Hematopoietic multipotent progenitor cell treated with erythropoietin and hydrocortisone succinate and interleukin-3 and kit ligand, for 15 days (in vitro differentiated cells): ENCODE measurements around the gene ZBED5.
"Not testable (repeated sequence)": the region's sequence is repeated elsewhere in the genome, so short reads cannot be mapped to it uniquely, and the experiment has no call there.

Source experiments
- DNase-seq: peaks from one replicate; pipeline ENCODE4 v3.0.0-alpha.2; 2015; ENCODE audit warnings: low spot score

The ZBED5 gene

GRCh38 chr11:10857709-10858438 is at the start of gene ZBED5:
TSS of gene ZBED5 (minus strand) at chr11:10858053. CDS start at chr11:10854945, 3,108 bp downstream.
- peak; percentile 94 for DNase-seq

DNA sequence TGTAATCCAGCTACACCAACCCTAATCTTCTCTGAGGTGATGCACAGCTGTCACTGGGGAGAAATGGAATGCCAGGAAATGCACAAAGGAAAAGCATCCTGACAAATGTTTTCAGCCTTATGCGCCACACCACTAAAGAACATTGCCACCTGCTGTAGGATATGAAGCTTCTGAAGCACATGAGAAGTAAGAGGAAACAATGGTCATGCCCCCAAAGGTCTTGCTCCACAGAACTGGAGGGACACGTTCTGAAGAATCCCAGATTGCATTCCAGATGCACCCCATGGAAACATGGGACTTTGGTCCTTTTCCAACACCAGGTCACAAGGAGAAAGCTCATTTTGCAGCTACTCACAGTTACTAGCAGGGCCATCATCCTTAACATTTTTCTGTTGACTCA is 48.7 kb upstream of the ZBED5 start:
- no peak for DNase-seq

DNA sequence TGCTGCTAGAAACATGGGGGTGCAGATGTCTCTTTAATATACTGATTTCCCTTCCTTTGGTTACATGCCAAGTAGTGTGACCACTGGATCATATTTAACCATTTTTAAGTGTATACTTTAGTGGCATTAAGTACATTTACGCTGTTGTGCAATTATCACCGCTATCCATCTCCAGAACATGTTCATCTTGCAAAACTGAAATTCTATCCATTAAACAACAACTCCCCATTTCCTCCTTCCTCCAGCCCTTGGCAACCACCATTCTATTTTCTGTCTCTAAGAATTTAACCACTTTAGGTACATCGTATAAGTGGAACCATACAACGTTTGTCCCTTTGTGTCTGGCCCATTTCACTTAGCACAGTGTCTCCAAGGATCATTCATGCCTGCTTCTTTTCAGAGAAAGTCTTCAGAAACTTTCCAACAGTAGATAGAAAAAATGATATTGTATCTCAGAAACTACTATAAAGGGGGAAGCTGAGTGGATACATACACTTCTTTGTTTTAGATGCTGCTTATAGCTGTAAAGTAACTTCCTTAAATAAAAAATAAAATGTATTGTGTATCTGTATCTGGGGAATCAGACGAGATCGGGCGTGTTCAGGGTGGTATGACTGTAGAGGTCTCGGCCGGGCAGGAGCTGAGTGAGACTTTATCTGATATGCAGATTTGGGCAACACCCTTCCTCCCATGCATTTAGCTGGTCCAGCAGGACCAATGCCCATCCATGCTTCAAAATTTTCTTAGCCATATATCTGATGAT is 44.6 kb upstream of the ZBED5 start:
- DNase-seq = no peak

DNA sequence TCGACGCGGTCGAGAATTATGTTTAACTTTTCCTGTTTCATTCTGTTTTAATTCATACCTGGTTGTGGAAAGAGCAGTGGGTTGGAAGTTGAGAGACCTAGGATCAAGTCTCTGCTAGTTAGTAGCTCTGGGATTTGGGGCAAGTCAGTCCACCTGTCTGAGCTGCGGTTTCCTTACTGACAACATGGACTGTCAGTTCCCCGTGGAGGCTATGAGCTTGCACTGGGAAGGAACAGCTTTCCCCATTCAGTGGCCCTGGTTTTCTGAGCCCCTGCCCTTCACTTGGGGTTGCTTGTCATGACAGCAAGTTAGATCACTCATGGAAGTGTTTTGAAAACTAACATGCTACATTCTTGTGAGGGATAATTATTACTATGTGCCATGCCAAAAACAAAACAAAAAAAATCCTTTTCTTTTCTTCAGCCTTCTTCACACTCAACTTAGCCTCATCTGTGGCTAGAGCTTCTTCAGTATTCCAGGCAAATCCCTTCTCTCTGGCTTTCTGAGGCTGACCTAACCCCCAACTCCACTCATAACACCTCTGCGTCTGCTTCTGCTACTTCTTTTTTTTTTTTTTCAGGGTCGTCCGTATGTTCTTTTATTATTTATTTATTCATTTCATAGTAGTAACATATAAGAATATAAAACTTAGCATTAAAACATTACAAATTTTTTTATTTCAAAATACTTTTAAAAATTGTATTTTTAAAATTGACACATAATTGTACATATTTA is 43.0 kb upstream of the ZBED5 start:
- no peak for DNase-seq

DNA sequence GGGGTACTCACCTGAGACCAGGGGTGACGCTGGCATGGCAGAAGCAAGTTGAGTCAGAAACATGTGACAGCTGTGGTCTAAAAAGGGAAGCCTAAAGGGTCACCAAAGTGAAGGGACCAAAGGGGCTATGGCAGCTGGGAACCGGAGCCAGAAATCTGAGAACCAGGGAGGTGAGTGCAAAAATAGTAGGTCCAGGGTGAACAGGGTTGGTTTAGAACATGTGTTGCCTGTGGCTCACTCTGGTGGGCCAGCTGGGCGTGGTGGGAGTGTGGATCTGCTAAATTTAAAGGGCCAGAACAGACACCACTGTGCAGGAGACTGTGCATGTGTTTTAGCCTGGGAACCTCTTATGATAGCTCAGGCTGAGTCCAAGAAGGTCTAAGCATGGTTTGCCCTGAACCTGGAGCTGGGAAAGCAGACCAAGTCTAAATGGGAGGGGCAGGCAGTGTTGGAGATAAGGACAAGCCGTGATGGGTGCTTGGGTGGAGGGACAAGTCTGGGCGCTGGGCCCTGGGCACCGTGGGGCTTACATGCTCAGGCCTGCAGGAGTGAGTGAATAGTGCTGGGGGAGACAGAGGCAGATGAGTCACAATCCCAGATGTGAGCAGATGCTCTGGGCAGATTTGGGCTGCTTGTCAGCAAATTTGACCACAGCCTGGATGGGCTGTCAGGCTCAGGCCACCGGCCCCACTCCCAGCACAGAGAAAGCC is 41.4 kb upstream of the ZBED5 start:
- peak; percentile 73 for DNase-seq

GRCh38 chr11:10898763-10899025 is 40.8 kb upstream of the ZBED5 start:
- no peak for DNase-seq

DNA sequence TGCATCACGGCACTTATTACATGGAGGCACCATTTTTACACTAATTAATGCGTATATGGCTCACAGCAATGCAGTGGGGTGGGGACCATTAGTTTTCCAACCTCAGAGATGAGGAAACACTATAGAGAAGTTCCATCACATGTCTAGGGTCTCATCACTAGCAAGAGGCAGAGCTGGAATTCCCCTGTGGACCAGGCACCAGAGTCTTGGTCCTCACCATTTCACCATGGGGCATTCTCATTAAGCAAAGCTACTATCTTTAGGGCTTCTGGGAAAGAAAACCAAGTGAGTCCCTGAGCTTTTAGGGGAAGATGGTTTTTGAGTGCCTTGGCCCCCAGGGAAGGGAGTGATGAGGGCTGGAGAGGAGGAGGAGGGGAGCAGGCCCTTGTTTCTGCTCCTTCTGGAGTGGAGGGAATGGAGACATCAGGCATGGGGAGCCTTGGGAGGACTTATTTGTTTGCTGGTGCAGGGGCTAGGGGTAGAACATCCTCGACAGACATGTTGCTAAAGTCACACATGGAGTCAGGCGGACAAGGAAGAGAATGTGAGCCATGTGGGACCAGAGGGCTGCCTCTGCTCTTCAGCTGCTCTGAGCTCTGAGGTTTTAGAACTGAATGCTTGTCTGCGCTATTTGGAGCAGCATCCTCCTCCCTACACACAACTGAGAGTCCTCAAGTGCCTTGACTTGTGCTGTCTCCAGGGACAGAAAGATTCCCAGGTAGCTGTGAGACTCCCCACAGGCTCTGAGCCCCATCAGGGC is 40.3 kb upstream of the ZBED5 start:
- DNase-seq = no peak

DNA sequence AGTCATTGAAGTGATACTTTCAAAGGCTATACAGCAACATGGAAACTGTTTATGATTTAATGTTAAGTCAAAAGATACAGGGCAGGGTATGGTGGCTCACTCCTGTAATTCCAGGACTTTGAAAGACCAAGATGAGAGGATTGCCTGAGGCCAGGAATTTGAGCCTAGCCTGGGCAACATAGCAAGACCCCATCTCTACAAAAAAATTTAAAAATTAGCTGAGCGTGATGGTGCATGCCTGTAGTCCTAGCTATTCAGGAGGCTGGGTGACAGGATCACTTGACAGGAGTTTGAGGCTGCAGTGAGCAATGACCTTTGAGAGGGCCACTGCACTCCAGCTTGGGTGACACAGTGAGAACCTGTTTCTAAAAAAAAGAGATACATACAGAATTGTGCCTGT is 39.3 kb upstream of the ZBED5 start:
- DNase-seq = no peak

GRCh38 chr11:10896493-10896892 is 38.6 kb upstream of the ZBED5 start:
- no peak for DNase-seq

DNA sequence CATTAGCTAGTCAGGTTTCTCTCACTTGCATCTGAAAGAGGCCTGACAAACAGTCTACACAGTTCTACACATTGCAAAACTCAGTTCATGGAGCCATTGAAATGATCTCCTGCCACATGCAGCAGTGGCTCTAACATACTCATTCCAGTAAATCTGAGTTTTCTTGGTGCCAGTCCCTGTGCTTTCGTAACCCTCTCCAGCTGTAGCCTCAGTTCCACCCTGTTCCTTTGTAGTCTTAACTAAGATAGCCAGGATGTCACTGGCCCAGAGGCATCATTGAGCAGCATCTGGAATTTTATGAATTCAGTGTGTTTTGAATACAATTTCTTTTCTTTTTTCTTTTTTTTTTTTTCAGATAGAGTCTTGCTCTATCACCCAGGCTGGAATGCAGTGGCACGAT is 37.4 kb upstream of the ZBED5 start:
- DNase-seq = no peak

GRCh38 chr11:10894666-10895065 is 36.8 kb upstream of the ZBED5 start:
- DNase-seq = no peak

GRCh38 chr11:10893714-10894151 is 35.9 kb upstream of the ZBED5 start:
- no peak for DNase-seq

- no peak for DNase-seq
These were observed 34.4 kb upstream of the ZBED5 start for GRCh38 chr11:10892250-10892649.

DNA sequence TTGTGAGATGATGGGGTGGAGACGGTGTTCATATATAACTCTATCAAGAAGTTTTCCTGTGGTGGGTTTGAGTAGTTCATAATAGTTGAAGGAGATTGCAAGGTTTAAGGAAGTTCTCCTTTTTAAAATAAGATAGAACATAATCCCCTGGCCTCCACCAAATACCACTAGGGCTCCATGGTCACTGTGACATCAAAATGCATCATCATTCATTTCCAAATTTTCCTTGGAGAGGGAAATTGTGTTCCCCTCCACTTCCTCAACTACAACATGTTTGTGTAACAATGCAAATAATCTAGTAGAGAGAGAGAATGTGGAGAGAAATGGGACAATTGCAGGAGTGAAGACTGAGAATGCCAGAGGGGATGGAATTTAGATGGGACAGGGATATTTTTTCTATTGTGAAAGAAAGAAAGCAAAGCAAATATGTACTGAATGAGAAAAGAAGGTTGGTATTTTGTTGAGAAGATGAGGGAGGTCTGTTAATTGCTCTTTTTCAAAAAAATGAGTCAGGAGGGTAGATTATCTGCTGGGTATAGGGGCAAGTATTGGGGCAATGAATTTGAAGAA is 33.4 kb upstream of the ZBED5 start:
- DNase-seq = no peak

DNA sequence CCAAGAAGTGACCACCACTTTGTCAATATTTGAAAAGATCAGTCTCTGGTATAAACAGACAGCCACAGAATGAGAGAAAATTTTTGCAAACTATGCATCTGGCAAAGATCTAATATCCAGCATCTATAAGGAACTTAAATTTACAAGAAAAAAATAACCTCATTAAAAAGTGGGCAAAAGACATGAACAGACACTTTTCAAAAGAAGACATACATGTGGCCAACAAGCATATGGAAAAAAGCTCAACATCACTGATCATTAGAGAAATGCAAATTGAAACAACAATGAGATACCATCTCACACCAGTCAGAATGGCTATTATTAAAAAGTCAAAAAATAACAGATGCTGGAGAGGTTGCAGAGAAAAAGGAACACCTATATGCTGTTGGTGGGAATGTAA is 32.2 kb upstream of the ZBED5 start:
- not testable (repeated sequence) for DNase-seq

DNA sequence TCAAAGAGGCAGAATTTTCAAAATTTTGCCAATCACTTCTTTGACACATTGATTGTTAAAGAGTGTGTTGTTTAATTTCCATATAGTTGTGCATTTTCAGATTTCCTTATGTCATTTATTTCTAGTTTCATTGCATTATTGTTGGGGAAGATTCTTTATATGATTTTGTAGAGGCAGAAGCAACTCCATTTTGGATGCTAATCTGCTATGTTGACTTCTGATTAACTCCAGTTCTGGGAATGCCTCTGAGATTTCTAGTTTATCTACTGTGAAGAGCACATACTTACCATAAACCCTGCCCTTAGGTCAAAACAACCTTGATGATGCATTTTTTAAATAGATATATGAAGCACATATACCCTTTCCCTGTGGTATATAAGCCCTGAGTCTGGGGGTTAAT is 29.5 kb upstream of the ZBED5 start:
- DNase-seq = no peak

DNA sequence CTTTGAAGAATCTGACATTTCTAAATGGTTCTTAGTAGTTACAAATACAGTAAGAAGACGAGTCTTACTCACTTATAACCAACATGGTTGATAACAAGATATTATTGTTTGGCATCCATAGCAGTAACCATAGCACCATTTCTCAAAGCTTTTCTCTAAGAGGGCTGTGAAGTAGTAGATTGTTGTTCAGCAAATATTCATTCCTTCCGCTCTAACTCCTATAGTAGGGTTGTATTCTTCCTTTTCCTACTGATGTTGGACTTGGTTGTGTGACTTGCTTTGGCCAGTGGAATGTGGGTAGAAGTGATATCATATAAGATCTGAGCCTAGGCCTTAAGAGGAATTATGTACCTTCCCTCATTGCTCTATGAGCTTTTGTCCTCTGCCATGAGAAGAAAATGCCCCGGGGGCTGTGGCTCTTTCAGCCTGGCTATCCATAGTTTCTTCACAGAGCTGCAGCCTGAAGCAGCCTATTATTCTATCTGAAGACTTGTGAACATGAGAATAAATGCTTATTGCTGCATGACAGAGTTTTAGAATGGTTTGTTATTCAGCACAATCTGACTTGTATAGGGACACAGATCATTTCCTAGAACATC is 28.9 kb upstream of the ZBED5 start:
- DNase-seq = no peak

- no peak for DNase-seq
These were observed 28.0 kb upstream of the ZBED5 start for GRCh38 chr11:10885703-10886363.

GRCh38 chr11:10884292-10884691 is 26.4 kb upstream of the ZBED5 start:
- DNase-seq = not testable (repeated sequence)

DNA sequence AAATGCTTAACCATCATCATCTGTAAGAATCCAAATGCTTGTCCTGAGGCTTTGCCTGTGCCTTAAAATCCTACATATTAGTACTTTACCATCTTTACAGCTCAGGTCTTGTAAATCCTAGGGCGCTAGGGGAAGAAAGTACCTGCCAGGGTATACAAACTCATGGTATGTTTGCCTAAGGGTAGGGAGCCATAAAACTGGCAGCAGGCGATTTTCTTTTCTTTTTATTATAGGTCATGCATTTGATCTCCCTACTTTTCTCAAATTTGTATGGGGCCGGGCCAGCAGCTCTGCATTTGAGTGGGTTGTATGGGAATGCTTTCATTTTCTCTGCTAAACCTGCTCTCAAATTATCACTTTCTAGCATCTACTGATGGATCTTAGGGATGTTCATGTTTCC is 24.0 kb upstream of the ZBED5 start:
- DNase-seq = no peak
